SKM-1 (cell line): ENCODE results near the gene CDH15.

ENCODE experiments used
- DNase-seq: peaks from one replicate; lab custom pipeline; 2025; ENCODE audit not compliant: unreplicated experiment; lab: John Stamatoyannopoulos, UW

CDH15 gene

GRCh38 chr16:89140981-89141883 is 30.3 kb upstream of the CDH15 start:
- no peak for DNase-seq

DNA sequence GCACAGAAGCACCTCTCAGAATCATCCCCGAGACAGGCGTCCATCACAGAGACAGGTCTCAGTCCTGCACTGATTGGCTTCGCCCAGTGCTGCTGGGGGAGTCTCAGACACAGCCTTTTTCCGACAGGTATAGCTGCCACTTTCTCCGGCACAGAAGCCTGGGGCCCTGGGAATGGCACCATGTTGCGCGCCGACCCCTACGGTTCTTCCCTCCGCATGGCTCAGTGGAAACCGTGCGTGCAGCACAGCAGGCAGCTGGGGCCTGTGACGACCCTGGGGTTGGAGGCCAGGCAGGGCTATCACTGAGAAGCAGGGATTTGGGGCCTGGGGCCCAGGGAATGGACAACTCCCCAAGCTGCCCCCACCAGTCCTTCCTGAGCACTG is 29.7 kb upstream of the CDH15 start:
- DNase-seq: no peak

GRCh38 chr16:89142474-89143195 is 28.9 kb upstream of the CDH15 start:
- DNase-seq: no peak

- no peak for DNase-seq
Measured at GRCh38 chr16:89143201-89143741, 28.3 kb upstream of the CDH15 start.

GRCh38 chr16:89143911-89144675 is 27.5 kb upstream of the CDH15 start:
- no peak for DNase-seq

GRCh38 chr16:89144681-89145080 is 26.9 kb upstream of the CDH15 start:
- no peak for DNase-seq

DNA sequence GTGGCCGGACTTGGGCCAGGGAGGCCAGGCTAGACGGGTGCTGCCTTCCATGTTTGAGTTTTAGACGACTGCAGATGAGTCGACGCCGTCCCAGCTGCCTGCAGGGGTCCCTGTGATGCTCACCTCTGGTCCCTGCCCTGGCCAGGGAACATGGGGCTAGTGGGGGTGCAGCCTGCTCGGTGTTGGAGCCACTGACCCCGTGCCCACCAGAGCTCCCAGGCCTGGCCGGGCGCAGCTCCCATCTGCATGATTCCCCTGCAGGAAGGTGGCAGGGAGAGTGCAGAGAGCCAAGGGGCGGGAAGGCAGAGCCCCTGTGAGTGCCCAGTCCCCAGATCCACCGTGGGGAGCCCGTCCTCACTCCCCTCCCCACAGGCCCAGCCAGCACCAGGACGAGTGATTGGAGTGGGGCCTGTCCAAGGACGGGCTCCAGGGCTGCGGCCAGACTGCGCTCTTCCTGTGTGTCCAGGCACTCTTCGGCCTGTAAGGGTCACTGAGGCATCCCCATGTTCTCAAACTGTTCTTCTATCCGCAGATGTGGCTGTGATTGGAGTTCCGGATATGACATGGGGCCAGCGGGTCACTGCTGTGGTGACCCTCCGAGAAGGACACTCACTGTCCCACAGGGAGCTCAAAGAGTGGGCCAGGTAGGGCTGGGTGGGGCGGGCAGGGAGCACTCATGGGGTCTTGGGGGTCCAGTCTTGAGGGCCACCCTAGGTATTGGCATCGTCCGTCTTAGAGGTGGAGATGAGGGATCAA is 26.0 kb upstream of the CDH15 start:
- no peak for DNase-seq

DNA sequence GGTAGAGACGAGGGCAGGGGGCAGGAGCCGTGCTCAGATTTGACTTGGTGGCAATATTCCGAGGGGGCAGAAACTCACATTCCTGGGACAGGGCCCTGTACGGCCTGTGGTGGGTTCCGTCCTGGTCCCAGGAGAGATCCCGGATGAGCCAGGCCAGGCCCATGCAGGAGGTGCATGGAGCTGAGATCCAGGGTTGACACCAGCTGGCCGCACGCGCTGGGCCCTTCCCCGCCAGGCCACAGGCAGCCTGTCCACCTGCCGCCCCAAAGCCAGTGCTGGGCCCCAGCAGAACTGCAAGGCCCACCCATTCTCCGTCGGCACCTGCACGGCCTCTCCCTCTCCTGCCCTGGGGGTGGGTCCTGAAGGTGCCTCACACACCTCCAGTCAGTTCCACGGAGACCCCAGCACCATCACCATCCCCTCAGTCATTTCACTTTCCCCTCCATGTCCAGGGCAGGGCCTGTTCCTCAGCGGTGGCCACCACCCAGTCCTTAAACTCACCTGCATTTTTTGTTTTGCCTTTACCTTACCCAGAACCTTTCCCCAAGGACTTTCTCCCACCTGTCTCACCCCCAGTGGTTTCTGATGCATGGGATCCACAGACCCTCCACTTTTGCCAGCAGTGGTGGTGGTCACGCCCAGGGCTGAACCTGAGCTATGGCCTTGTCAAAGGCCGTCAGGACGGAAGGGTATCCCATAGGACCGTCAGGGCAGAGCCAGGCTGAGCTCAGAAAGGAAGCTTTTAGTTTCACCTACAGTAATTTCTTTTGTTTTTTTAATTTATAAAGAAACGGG is 25.1 kb upstream of the CDH15 start:
- no peak for DNase-seq

DNA sequence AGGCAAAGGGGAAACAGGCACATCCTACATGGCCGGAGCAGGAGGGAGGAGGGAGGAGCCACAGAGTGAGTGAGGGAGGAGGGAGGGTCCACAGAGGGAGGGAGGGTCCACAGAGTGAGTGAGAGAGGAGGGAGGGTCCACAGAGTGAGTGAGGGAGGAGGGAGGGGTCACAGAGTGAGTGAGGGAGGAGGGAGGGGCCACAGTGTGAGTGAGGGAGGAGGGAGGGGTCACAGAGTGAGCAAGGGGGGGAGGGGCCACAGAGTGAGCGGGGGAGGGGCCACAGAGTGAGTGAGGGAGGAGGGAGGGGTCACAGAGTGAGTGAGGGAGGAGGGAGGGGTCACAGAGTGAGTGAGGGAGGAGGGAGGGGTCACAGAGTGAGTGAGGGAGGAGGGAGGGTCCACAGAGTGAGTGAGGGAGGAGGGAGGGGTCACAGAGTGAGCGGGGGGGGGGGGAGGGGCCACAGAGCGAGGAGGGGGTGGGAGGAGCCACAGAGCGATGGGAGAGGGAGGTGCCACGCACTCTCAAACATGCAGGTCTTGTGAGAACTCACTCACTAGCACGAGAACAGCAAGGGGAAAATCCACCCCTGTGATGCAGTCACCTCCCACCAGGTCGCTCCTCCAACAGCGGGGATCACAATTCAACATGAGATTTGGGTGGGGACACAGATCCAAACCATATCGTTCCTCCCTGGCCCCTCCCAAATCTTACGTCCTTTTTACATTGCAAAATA is 24.3 kb upstream of the CDH15 start:
- DNase-seq: no peak

GRCh38 chr16:89149386-89149785 is 22.2 kb upstream of the CDH15 start:
- DNase-seq: no peak

- no peak for DNase-seq
Measured at GRCh38 chr16:89150090-89150835, 21.3 kb upstream of the CDH15 start.

- DNase-seq: no peak
Measured at GRCh38 chr16:89150981-89151380, 20.6 kb upstream of the CDH15 start.

- DNase-seq: no peak
Measured at GRCh38 chr16:89152831-89153700, 18.5 kb upstream of the CDH15 start.

DNA sequence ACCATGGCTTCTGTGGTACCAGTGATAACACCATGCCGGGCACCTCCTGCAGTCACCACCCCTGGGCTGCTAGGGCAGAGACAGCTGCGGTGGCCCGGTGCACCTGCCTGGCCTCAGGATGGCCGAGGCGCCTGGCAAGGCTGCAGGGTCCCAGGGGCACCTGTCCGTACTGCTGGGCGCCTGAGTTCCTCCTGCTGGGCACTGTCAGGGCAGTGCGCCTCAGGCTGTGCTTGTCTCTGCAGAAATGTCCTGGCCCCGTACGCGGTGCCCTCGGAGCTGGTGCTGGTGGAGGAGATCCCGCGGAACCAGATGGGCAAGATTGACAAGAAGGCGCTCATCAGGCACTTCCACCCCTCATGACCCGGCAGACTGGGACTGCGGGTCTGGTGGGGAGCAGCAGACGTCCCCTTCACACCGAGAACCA is 17.7 kb upstream of the CDH15 start:
- DNase-seq: no peak

GRCh38 chr16:89154390-89155183 is 17.0 kb upstream of the CDH15 start:
- DNase-seq: no peak

DNA sequence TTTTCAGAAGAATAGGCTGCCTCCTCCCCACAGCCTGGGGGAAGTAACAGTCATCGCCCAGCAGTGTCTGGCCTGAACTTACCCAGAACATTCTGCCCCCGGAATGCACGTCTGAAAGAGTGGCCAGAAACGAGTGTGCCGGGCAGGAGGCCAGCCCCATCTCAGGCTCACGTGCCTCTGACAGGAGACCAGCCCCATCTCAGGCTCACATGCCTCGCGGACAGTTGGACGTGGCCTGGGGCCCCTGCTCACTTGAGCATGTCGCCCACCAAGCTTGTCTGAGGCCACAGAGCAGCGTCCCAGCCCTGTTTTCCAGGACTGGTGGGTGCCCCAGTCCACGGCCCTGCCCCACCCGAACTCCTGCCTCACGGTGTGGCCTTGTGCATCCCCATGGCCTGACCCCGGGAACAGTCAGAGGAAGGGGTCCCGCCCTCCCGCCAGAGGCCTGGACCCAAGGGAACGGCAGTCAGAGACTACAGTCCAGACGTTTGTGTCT is 16.3 kb upstream of the CDH15 start:
- no peak for DNase-seq
